ENCODE results near the gene LRP1B.
"Not testable (repeated sequence)": the region's sequence is repeated elsewhere in the genome, so short reads cannot be mapped to it uniquely, and the experiment has no call there.

LRP1B gene

DNA sequence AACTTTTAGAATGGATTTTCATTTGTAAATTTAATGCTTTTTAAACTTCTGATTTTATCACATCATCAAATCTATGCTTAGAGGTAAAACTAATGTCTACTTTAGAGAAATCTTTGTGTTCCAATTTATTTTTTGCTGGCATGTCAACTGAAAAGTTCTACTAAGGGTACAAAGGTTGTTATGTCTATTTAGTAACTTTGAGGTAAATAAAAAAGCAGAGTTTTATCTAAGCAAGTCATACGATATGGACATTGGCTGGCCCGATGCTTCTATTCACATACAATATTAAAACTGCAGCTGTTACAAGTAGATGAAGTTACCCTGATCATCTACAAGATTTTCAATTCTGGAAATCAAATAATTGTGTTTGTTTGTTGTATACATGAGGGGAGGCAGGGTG is 1575.1 kb downstream of the LRP1B start:
- TF ChIP-seq ARNTL (CRISPR knock-in tag; IDR thresholded peaks at IDR 0.05; ENCODE audit: borderline replicate concordance, low read depth), result no peak
- no peak for TF ChIP-seq ESRRG (CRISPR knock-in tag; IDR thresholded peaks at IDR 0.05)
- TF ChIP-seq ZNF565 (CRISPR knock-in tag; conservative IDR thresholded peaks at IDR 0.05; ENCODE audit: low read depth), result no peak
- TF ChIP-seq, protein P1, sequence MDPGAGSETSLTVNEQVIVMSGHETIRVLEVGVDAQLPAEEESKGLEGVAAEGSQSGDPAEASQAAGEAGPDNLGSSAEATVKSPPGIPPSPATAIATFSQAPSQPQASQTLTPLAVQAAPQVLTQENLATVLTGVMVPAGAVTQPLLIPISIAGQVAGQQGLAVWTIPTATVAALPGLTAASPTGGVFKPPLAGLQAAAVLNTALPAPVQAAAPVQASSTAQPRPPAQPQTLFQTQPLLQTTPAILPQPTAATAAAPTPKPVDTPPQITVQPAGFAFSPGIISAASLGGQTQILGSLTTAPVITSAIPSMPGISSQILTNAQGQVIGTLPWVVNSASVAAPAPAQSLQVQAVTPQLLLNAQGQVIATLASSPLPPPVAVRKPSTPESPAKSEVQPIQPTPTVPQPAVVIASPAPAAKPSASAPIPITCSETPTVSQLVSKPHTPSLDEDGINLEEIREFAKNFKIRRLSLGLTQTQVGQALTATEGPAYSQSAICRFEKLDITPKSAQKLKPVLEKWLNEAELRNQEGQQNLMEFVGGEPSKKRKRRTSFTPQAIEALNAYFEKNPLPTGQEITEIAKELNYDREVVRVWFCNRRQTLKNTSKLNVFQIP (CRISPR knock-in tag; IDR thresholded peaks at IDR 0.05; ENCODE audit: borderline replicate concordance, low read depth), result no peak
- no peak for TF ChIP-seq SNAI2 (CRISPR knock-in tag; IDR thresholded peaks at IDR 0.05)
- TF ChIP-seq PPARA (CRISPR knock-in tag; IDR thresholded peaks at IDR 0.05; ENCODE audit: borderline replicate concordance), result no peak
- no peak for ATAC-seq

DNA sequence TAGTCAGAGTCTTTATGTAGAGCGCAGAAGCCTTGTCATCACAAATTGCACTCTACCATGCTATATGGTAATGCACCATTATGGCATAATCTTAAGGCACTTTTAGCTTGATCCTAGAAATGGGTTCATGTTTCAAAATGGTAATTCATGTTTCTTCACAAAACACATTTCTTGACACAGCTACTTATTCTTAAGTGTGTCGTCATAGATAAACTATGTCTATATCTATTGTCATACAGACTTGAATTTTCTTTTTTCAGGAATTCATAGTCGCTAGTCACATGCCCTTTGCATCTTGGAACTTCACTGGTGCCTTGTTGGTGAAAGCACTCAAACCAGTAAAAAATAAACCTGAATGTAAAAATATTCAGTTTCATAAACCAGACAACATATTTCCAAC is 1578.2 kb downstream of the LRP1B start:
- TF ChIP-seq ARNTL (CRISPR knock-in tag; IDR thresholded peaks at IDR 0.05; ENCODE audit: borderline replicate concordance, low read depth) (no peak), ISL1 (CRISPR knock-in tag; IDR thresholded peaks at IDR 0.05) (no peak), TCF4 (CRISPR knock-in tag; IDR thresholded peaks at IDR 0.05; ENCODE audit: borderline replicate concordance) (no peak), GLIS3 (CRISPR knock-in tag; IDR thresholded peaks at IDR 0.05) (no peak), PPARA (CRISPR knock-in tag; IDR thresholded peaks at IDR 0.05; ENCODE audit: borderline replicate concordance) (no peak), ZFP30 (CRISPR knock-in tag; IDR thresholded peaks at IDR 0.05) (no peak), TOX (CRISPR knock-in tag; IDR thresholded peaks at IDR 0.05; ENCODE audit: borderline replicate concordance) (no peak), ZFP3 (CRISPR knock-in tag; IDR thresholded peaks at IDR 0.05) (no peak), ZNF70 (CRISPR knock-in tag; IDR thresholded peaks at IDR 0.05) (no peak), RARB (CRISPR knock-in tag; IDR thresholded peaks at IDR 0.05) (no peak), CSDC2 (CRISPR knock-in tag; IDR thresholded peaks at IDR 0.05) (no peak), SNAI2 (CRISPR knock-in tag; IDR thresholded peaks at IDR 0.05) (no peak), BACH2 (CRISPR knock-in tag; IDR thresholded peaks at IDR 0.05; ENCODE audit: borderline replicate concordance) (no peak)
- TF ChIP-seq, protein P2, sequence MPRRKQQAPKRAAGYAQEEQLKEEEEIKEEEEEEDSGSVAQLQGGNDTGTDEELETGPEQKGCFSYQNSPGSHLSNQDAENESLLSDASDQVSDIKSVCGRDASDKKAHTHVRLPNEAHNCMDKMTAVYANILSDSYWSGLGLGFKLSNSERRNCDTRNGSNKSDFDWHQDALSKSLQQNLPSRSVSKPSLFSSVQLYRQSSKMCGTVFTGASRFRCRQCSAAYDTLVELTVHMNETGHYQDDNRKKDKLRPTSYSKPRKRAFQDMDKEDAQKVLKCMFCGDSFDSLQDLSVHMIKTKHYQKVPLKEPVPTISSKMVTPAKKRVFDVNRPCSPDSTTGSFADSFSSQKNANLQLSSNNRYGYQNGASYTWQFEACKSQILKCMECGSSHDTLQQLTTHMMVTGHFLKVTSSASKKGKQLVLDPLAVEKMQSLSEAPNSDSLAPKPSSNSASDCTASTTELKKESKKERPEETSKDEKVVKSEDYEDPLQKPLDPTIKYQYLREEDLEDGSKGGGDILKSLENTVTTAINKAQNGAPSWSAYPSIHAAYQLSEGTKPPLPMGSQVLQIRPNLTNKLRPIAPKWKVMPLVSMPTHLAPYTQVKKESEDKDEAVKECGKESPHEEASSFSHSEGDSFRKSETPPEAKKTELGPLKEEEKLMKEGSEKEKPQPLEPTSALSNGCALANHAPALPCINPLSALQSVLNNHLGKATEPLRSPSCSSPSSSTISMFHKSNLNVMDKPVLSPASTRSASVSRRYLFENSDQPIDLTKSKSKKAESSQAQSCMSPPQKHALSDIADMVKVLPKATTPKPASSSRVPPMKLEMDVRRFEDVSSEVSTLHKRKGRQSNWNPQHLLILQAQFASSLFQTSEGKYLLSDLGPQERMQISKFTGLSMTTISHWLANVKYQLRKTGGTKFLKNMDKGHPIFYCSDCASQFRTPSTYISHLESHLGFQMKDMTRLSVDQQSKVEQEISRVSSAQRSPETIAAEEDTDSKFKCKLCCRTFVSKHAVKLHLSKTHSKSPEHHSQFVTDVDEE (CRISPR knock-in tag; IDR thresholded peaks at IDR 0.05), result no peak
- TF ChIP-seq, protein P3, sequence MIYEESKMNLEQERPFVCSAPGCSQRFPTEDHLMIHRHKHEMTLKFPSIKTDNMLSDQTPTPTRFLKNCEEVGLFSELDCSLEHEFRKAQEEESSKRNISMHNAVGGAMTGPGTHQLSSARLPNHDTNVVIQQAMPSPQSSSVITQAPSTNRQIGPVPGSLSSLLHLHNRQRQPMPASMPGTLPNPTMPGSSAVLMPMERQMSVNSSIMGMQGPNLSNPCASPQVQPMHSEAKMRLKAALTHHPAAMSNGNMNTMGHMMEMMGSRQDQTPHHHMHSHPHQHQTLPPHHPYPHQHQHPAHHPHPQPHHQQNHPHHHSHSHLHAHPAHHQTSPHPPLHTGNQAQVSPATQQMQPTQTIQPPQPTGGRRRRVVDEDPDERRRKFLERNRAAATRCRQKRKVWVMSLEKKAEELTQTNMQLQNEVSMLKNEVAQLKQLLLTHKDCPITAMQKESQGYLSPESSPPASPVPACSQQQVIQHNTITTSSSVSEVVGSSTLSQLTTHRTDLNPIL (CRISPR knock-in tag; IDR thresholded peaks at IDR 0.05; ENCODE audit: low read depth), result no peak
- no peak for ATAC-seq

DNA sequence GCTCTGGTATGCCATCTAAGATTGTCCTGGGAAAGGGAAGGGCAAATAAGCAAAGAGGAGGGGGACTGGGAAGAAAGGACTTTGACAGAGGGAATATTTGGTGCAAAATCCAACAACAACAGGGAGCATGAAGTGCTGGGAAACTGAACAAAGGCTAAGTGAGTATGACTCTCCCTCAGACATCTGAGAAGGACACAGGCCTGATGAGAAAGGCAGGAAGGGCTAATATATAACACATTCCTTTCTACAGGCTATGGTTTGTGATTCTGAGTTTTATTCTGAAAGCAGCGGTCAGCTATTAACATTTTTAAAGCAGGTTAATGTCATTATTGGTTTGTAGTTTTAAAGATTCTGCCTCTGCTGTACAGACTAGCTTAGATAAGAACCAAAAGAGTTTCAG is 1579.5 kb downstream of the LRP1B start:
- ATAC-seq, result no peak; the same call in 2 of the 3 replicates
- TF ChIP-seq TCF4 (CRISPR knock-in tag; IDR thresholded peaks at IDR 0.05; ENCODE audit: borderline replicate concordance) (no peak), GLIS3 (CRISPR knock-in tag; IDR thresholded peaks at IDR 0.05) (no peak), ZFP3 (CRISPR knock-in tag; IDR thresholded peaks at IDR 0.05) (no peak)

DNA sequence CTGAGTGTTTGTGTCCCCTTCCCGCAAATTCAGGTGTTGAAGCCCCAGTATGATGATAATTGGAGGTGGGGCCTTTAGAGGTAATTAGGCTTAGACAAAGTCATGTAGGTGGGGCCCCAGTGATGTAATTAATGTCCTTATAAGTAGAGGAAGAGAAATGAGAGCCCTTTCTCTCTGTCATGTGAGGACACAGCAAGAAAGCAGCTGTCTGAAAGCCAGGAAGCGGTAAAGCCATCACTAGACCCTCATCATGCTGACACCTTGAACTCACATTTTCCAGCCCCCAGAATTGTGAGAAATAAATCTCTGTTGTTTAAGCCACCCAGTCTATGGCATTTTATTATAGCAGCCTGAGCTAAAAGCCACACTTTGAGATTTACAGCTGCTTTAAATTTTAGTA is 1580.0 kb downstream of the LRP1B start:
- ATAC-seq, result no peak
- TF ChIP-seq TOX (CRISPR knock-in tag; IDR thresholded peaks at IDR 0.05; ENCODE audit: borderline replicate concordance) (no peak), PPARA (CRISPR knock-in tag; IDR thresholded peaks at IDR 0.05; ENCODE audit: borderline replicate concordance) (no peak), ESRRG (CRISPR knock-in tag; IDR thresholded peaks at IDR 0.05) (no peak), ARNTL (CRISPR knock-in tag; IDR thresholded peaks at IDR 0.05; ENCODE audit: borderline replicate concordance, low read depth) (no peak), ZFP30 (CRISPR knock-in tag; IDR thresholded peaks at IDR 0.05) (no peak), TCF4 (CRISPR knock-in tag; IDR thresholded peaks at IDR 0.05; ENCODE audit: borderline replicate concordance) (no peak)
- TF ChIP-seq, protein P1 (CRISPR knock-in tag; IDR thresholded peaks at IDR 0.05; ENCODE audit: borderline replicate concordance, low read depth), result no peak

DNA sequence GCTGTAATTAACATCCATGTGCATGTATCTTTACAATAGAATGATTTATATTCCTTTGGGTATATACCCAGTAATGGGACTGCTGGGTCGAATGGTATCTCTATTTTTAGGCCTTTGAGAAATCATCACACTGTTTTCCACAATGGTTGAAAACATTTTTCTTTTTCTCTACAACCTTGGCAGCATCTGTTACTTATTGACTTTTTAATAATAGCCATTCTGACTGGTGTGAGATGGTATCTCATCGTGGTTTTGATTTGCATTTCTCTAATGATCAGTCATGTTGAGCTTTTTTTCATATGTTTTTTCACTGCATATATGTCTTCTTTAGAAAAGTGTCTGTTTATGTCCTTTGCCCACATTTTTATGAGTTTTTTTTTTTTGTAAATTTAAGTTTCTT is 1586.0 kb downstream of the LRP1B start:
- ATAC-seq, result not testable (repeated sequence)

Data from SK-N-SH treated with all-trans-retinoic acid at 6 μM for 48 hours (cell line).